AG04449 (cell line): ENCODE data around the gene KCNC2.

ENCODE experiments used
- CTCF ChIA-PET: fragments of 350-600 bp; formaldehyde crosslinking; extraction: SDS; loops from one replicate; lab custom pipeline; 2021; ENCODE audit warnings: antibody characterized with exemption; lab: Yijun Ruan, JAX
- POLR2A ChIA-PET: fragments of 400-600, 350-600 bp; formaldehyde crosslinking; extraction: SDS; loops from one replicate; lab custom pipeline; 2020; ENCODE audit warnings: antibody characterized with exemption, inconsistent platforms; lab: Yijun Ruan, JAX
- DNase-seq: peaks from one replicate; pipeline ENCODE4 v3.0.0-alpha.2; 2010; ENCODE audit warnings: low read depth, low spot score
- H3K4me3 ChIP-seq: 2 replicates; pipeline ENCODE4 v1.5.1; 2011; ENCODE audit warnings: low read depth, mild to moderate bottlenecking, control low read depth, low read length
- TF ChIP-seq, protein P1 (sequence below): IDR thresholded peaks from one replicate; pipeline ENCODE4 v1.5.1; 2011; ENCODE audit warnings: mild to moderate bottlenecking, moderate library complexity, low read length, control low read depth, inconsistent platforms; ENCODE audit not compliant: insufficient read depth; ENCODE audit errors: missing control alignments

The KCNC2 gene

GRCh38 chr12:75042125-75042524, 167.5 kb downstream of the KCNC2 start:
- no peak for DNase-seq
- TF ChIP-seq, protein P1, sequence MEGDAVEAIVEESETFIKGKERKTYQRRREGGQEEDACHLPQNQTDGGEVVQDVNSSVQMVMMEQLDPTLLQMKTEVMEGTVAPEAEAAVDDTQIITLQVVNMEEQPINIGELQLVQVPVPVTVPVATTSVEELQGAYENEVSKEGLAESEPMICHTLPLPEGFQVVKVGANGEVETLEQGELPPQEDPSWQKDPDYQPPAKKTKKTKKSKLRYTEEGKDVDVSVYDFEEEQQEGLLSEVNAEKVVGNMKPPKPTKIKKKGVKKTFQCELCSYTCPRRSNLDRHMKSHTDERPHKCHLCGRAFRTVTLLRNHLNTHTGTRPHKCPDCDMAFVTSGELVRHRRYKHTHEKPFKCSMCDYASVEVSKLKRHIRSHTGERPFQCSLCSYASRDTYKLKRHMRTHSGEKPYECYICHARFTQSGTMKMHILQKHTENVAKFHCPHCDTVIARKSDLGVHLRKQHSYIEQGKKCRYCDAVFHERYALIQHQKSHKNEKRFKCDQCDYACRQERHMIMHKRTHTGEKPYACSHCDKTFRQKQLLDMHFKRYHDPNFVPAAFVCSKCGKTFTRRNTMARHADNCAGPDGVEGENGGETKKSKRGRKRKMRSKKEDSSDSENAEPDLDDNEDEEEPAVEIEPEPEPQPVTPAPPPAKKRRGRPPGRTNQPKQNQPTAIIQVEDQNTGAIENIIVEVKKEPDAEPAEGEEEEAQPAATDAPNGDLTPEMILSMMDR = no peak
- ChIA-PET CTCF (no interaction called here), POLR2A (no interaction called here)
- H3K4me3 ChIP-seq = no peak overlapping the region

DNA sequence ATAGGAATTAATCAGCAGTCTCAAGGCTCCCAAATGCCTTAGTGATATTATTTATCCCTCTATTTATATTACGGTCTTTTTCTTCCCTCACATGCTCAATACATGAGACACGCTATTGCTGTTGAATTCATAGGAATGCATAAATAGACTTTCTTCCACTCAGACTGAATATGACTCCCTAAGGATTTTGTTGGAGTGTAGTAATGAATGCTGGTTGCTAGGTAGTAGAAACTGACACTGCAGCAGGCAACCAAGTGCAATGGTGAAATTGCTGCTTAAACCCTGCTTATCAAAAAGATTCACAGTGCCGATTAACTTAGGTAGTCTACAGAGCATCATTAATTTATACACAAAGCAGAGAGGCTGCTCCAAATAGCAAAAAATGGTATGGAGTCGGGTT, 168.2 kb downstream of the KCNC2 start:
- POLR2A ChIA-PET = no interaction called here
- H3K4me3 ChIP-seq = no peak overlapping the region
- TF ChIP-seq, protein P1 = no peak
- CTCF ChIA-PET = no interaction called here
- DNase-seq = no peak

DNA sequence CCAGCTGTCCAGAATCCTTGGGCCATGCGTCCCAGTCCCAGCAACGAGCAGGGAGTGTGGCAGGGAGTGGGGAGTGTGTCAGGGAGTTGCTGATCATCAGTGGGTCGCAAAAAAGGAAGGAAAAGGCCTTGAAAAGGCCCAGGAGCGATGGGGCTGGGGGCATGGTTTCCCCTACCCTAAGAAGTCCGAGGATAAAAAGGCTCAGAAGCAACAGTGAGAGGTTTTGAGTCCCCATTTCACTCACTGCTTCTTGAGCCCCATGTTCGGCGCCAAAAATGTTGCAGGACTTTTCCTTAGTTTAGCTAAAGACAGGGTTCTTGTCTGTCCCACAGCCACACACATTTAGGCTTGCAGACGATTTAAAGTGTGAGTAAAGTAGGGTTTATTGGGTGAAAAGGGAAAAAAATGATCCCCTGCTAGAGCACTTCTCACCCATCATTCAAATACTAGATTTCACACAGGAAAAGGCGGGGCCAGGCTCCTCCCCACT, 189.5 kb downstream of the KCNC2 start:
- no peak for DNase-seq
- TF ChIP-seq, protein P1 = no peak
- ChIA-PET POLR2A (no interaction called here), CTCF (no interaction called here)
- H3K4me3 ChIP-seq = no peak overlapping the region

GRCh38 chr12:75011120-75011519, 198.5 kb downstream of the KCNC2 start:
- CTCF ChIA-PET = no interaction called here
- H3K4me3 ChIP-seq = no peak overlapping the region
- POLR2A ChIA-PET = no interaction called here
- TF ChIP-seq, protein P1 = no peak
- DNase-seq = no peak

- POLR2A ChIA-PET = no interaction called here
- H3K4me3 ChIP-seq = no peak overlapping the region
- TF ChIP-seq, protein P1 = no peak
- CTCF ChIA-PET = no interaction called here
- no peak for DNase-seq
Measured at GRCh38 chr12:75007133-75007532, 202.5 kb downstream of the KCNC2 start.

GRCh38 chr12:75000120-75000519, 209.5 kb downstream of the KCNC2 start:
- no peak overlapping the region for H3K4me3 ChIP-seq
- TF ChIP-seq, protein P1 = no peak
- ChIA-PET POLR2A (no interaction called here), CTCF (no interaction called here)
- no peak for DNase-seq
